ENCODE measurements around the gene SRGAP2C.
"Not testable (repeated sequence)": the region's sequence is repeated elsewhere in the genome, so short reads cannot be mapped to it uniquely, and the experiment has no call there.

GRCh38 chr1:121348115-121348514, 163.3 kb downstream of the SRGAP2C start:
- TF ChIP-seq CTCF (optimal IDR thresholded peaks at IDR 0.05 in 1 of 3, IDR thresholded peaks at IDR 0.05 in 1 of 3, conservative IDR thresholded peaks at IDR 0.05 in 1 of 3; ENCODE audit: extremely low read depth in 1 of 3, insufficient read depth in 2 of 3, low read length in 3 of 3); EZH2 (IDR thresholded peaks at IDR 0.05; ENCODE audit: low read length): not testable (repeated sequence)
